H1 (cell line): ENCODE data around the gene PTPRO. TPM values are rescaled to one million over a fixed set of nuclear protein-coding genes. Genes with fewer than 3 reads are reported as not detected.

ENCODE experiments used
- CHD7 ChIP-seq: fragments of 300-600 bp; sonication (generic); IDR thresholded peaks from 2 replicates; pipeline ENCODE4 v1.7.1; 2012; ENCODE audit warnings: low read length, moderate library complexity, mild to moderate bottlenecking, inconsistent platforms; ENCODE audit not compliant: insufficient replicate concordance
- MAX ChIP-seq: IDR thresholded peaks from 2 replicates; pipeline ENCODE4 v1.6.1; 2012; ENCODE audit warnings: inconsistent platforms
- RNF2 ChIP-seq: fragments of 200-900, 300-1000 bp; sonication (generic); IDR thresholded peaks from 2 replicates; pipeline ENCODE4 v1.7.1; 2016; ENCODE audit warnings: borderline replicate concordance, low read depth, mild to moderate bottlenecking, antibody characterized with exemption, low read length; ENCODE audit not compliant: poor library complexity, severe bottlenecking; ENCODE audit errors: missing control alignments
- polyA plus RNA-seq, 7 experiments: library from polyadenylated mRNA; depleted of rRNA in 3 of 7; stranded (reverse) in 5 of 7; unstranded in 2 of 7; fragments of >200 nt in 5 of 7; fragments of 200-250 nt in 2 of 7; gene quantifications; 1 replicate in 5 of 7; 2 replicates in 1 of 7; 4 replicates in 1 of 7; pipeline versions ENCODE4 v1.2.1 to v1.2.3, GENCODE V29; 2011 to 2013; ENCODE audit warnings: missing spikeins in 2 of 7, mixed read lengths in 2 of 7
- total RNA-seq: library from RNA; stranded (reverse); fragmentation: NEBNext Ultra II Directional; extraction: Animal tissue kit (Norgen Biotek cat#: 25700); gene quantifications from 2 replicates; pipeline ENCODE4 v1.2.1, GENCODE V29; 2021

The PTPRO gene
- total and polyA plus RNA-seq, 2 of the 8 experiments (the other 6 are each of a cell fraction or from before 2014, with no cell fraction given) = 0.73 to 1.7 TPM

- TF ChIP-seq CHD7 = no peak
- no peak for TF ChIP-seq RNF2
- no peak for TF ChIP-seq MAX
- TF ChIP-seq, all 59 proteins: peak for 0
These were observed 7.6 kb downstream of the PTPRO start (continued) for GRCh38 chr12:15329891-15330290.
